ENCODE data around the gene C19orf38.
"Not testable (repeated sequence)": the region's sequence is repeated elsewhere in the genome, so short reads cannot be mapped to it uniquely, and the experiment has no call there.

The C19orf38 gene

DNA sequence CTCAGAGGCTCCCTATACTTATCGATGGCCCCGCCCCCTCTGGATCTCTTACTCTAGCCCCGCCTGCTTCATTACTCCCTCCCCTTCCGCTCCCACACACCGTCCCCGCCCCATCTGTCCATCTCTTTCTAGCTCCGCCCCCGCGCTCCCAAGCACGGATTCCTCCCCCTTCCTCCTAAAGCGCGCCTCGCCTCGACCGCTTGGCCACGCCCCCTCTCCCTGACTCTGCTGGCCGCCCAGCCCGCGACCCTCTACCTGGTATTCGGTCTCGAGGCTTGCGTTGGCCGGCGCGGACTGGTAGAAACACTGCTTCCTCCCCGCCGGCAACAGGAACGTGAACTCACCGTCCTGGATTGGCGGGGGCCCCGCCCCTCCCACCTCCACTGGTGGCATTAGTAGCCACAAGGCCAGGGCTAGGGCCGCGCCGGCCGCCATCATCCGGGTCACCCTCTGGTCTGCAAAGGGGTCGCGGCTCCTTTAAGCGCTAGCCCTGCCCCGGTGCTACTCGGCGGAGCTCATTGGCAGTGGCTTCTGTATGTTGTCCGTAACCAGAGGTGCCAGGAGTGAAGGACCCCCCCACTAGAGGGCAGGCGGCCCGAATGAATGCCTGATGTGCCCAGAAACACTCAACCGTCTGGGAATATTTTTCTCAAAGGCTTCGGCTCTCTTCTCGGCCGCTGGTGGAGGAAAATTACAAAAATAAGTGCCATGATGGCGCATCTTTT lies 12.3 kb upstream of the C19orf38 start, which contains the start of gene TMED1:
Gene TMED1 (minus strand): TSS at position 459 of the 725 bp plus-strand sequence. CDS start 21 bp downstream, at position 438.
- DNase-seq (ENCODE audit: low read depth in 1 of 2, low spot score in 1 of 2) = peak; percentile 98 to 99
- TF ChIP-seq CTCF (IDR thresholded peaks at IDR 0.05; ENCODE audit: insufficient read depth, low read length) (no peak), POLR2AphosphoS5 (IDR thresholded peaks at IDR 0.05; ENCODE audit: low read depth) (peak; percentile 82), GABPA (IDR thresholded peaks at IDR 0.05; ENCODE audit: low read depth) (no peak), REST (IDR thresholded peaks at IDR 0.05; ENCODE audit: insufficient replicate concordance, low read depth) (no peak), SPI1 (IDR thresholded peaks at IDR 0.05; ENCODE audit: borderline replicate concordance, low read depth) (peak; percentile 19; the same call in 1 of the 2 replicates)
- Histone ChIP-seq H3K4me3 (replicated peaks; ENCODE audit: insufficient read depth, low read length) (peak within 1 kb of the TSS; percentile 67), H3K27ac (replicated peaks) (peak within 1 kb of the TSS; percentile 100), H3K27me3 (ENCODE audit: insufficient read depth, poor library complexity, severe bottlenecking) (no peaks in the 10 kb centered on the region)

- Histone ChIP-seq H3K4me3 (replicated peaks; ENCODE audit: insufficient read depth, low read length) (no peak overlapping the region), H3K27me3 (ENCODE audit: insufficient read depth, poor library complexity, severe bottlenecking) (no peaks in the 10 kb centered on the region), H3K27ac (replicated peaks) (peak overlapping the region; percentile 100)
- TF ChIP-seq CTCF (IDR thresholded peaks at IDR 0.05; ENCODE audit: insufficient read depth, low read length) = no peak
- TF ChIP-seq SPI1 (IDR thresholded peaks at IDR 0.05; ENCODE audit: borderline replicate concordance, low read depth) = no peak
- no peak; the same call in none of the 2 replicates for TF ChIP-seq POLR2AphosphoS5 (IDR thresholded peaks at IDR 0.05; ENCODE audit: low read depth)
- TF ChIP-seq REST (IDR thresholded peaks at IDR 0.05; ENCODE audit: insufficient replicate concordance, low read depth) = no peak
- no peak for TF ChIP-seq GABPA (IDR thresholded peaks at IDR 0.05; ENCODE audit: low read depth)
- DNase-seq (ENCODE audit: low read depth in 1 of 2, low spot score in 1 of 2) = peak; percentile 88 to 91
Observed at GRCh38 chr19:10836479-10837330, 11.5 kb upstream of the C19orf38 start.

DNA sequence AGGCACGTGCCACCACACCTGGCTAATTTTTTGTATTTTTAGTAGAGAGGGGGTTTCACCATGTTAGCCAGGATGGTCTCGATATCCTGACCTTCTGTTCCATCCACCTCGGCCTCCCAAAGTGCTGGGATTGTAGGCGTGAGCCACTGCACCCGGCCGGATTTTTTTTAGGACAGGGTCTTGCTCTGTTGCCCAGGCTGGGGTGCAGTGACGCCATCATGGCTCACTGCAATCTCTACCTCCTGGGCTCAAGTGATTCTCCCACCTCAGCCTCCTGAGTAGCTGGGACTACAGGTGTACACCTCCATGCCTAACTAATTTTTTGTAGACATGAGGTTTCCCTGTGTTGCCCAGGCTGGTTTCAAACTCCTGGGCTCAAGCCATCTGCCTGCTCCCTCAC lies 10.6 kb upstream of the C19orf38 start:
- DNase-seq (ENCODE audit: low read depth in 1 of 2, low spot score in 1 of 2); H3K27ac ChIP-seq (replicated peaks); H3K27me3 ChIP-seq (ENCODE audit: insufficient read depth, poor library complexity, severe bottlenecking); H3K4me3 ChIP-seq (replicated peaks; ENCODE audit: insufficient read depth, low read length): not testable (repeated sequence)

DNA sequence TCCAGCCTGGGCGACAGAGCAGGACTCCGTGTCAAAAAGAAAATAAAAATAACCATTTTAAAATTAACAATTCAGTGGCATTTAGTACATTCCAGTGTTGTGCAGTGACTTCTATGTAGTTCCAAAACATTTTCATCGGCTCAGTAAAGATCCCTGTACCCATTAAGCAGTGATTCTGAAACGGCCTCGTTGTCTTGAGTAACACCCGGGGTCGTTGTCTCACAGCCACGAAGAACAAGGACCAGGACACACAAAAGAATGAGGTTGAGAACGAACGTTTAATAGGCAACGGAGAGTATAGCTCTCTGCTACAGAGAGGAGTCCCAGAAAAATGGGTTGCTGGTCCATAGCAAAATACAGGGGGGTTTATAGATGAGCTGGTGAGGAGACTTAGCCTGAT lies 9.8 kb upstream of the C19orf38 start:
- no peak overlapping the region for H3K4me3 ChIP-seq (replicated peaks; ENCODE audit: insufficient read depth, low read length)
- TF ChIP-seq POLR2AphosphoS5 (IDR thresholded peaks at IDR 0.05; ENCODE audit: low read depth) (no peak), SPI1 (IDR thresholded peaks at IDR 0.05; ENCODE audit: borderline replicate concordance, low read depth) (no peak), GABPA (IDR thresholded peaks at IDR 0.05; ENCODE audit: low read depth) (no peak), CTCF (IDR thresholded peaks at IDR 0.05; ENCODE audit: insufficient read depth, low read length) (no peak), REST (IDR thresholded peaks at IDR 0.05; ENCODE audit: insufficient replicate concordance, low read depth) (no peak)
- H3K27ac ChIP-seq (replicated peaks) = no peak overlapping the region
- no peaks in the 10 kb centered on the region for H3K27me3 ChIP-seq (ENCODE audit: insufficient read depth, poor library complexity, severe bottlenecking)
- DNase-seq (ENCODE audit: low read depth in 1 of 2, low spot score in 1 of 2) = no peak

Measured in HL-60 (cell line).